OCI-LY3 (cell line): ENCODE measurements around the gene TEX14.
"Not testable (repeated sequence)": the region's sequence is repeated elsewhere in the genome, so short reads cannot be mapped to it uniquely, and the experiment has no call there.

Source experiments
- EZH2phosphoT487 ChIP-seq: fragments of 200-600 bp; shearing (Covaris generic); IDR thresholded peaks from 2 replicates; pipeline ENCODE4 v1.6.1; 2018; ENCODE audit warnings: antibody characterized with exemption, mixed run types, low read depth
- TF ChIP-seq, protein P1 (sequence below): fragments of 200-600, 300-600 bp; sonication (generic); IDR thresholded peaks from 2 replicates; pipeline ENCODE4 v1.5.1; 2014; ENCODE audit warnings: antibody characterized with exemption, low read length, low read depth

DNA sequence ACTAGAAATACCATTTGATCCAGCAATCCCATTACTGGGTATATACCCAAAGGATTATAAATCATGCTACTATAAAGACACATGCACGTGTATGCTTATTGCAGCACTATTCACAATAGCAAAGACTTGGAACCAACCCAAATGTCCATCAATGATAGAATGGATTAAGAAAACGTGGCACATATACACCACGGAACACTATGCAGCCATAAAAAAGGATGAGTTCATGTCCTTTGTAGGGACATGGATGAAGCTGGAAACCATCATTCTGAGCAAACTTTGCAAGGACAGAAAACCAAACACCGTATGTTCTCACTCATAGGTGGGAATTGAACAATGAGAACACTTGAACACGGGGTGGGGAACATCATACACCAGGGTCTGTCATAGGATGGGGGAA is 13.6 kb downstream of the TEX14 start:
- TF ChIP-seq, protein P1, sequence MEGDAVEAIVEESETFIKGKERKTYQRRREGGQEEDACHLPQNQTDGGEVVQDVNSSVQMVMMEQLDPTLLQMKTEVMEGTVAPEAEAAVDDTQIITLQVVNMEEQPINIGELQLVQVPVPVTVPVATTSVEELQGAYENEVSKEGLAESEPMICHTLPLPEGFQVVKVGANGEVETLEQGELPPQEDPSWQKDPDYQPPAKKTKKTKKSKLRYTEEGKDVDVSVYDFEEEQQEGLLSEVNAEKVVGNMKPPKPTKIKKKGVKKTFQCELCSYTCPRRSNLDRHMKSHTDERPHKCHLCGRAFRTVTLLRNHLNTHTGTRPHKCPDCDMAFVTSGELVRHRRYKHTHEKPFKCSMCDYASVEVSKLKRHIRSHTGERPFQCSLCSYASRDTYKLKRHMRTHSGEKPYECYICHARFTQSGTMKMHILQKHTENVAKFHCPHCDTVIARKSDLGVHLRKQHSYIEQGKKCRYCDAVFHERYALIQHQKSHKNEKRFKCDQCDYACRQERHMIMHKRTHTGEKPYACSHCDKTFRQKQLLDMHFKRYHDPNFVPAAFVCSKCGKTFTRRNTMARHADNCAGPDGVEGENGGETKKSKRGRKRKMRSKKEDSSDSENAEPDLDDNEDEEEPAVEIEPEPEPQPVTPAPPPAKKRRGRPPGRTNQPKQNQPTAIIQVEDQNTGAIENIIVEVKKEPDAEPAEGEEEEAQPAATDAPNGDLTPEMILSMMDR: not testable (repeated sequence)
- not testable (repeated sequence) for TF ChIP-seq EZH2phosphoT487
